ENCODE measurements around the gene SV2B.

Gene SV2B

DNA sequence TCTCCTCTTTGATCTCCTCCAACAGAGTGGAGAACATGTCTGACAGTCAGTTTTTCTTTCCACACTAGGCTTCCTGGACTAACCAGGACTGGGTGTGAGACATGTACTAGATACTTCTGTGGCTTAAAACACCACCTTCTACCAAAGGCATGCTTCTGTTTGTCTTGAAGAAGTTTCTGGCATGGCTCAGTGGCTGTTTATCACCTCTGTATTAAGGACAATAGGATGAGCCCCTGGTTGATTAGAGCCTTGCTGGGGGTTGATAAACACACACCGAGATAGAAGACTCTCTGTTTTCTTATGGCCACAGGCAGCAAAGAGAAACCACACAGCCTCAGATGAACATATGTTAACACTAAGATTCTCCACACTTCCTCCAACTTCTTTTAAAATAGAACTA, 40.5 kb downstream of the SV2B start:
- DNase-seq (ENCODE audit: low read depth) = no peak

DNA sequence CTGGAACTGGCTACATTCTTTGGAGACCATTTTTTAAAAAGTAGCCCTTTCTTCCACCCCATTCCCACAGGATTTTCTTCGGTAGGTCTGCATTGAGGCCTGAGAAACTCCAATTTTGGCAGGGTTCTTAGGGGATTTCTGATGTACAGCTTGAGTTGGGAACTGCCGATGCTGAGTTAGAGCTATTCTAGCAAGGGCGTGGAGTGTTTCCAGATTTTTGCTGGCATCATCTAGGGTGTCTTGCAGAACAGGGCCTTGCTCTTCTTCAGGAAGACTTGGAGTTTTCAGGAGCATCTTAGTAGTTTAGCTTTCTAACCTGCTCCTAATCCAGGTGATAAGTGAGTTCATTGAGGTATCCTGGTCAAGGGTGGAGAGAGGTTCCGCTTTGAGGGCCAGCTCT, 41.0 kb downstream of the SV2B start:
- DNase-seq (ENCODE audit: low read depth) = no peak

DNA sequence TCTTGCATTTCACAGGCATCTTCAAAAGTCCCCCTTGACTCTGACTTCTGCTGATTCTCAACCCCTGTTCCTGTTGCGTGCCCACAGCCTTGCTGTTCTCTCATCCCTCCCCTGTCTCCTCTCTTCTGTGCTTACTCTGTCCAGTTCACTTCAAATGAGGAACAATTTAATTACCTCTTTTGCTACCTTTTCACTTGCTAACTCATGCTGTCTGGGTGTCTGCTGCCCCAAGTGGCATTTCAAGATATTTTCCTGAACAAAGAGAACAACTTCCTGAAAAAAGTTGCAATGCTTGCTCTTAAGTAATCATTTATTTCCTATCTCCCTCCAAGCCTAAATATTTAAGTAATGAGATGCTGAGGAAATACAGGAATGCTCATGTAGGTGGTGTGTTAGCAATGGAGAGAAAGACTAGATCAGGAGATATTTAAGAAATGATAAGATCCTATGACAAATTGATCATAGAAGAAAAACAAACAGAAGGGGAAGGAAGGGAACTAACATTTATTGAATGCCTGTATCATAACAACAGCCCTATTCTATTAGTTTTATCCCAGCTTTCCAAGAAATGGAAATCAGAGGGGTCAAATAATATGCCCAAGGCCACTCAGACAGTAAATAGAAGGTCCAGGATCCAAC, 42.2 kb downstream of the SV2B start:
- DNase-seq (ENCODE audit: low read depth) = no peak

DNA sequence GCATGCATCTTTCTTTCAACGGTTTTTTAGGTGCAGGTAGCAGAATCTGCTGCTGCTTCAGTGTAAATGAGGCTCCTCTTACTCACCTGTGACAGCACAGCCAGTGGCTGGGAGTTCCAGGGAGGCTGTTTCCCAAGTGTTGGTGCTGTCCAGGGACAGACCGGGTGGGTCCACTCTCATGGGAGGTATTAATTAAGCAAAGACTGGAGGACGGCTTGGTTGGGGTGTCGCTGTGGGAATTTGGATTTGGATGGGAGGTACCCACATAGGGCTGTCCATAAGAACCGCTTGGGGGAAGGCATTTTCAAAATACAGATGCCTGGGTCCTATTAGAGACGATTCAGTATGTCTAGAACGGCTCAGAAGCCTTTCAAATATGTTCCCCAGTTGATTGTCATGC, 42.9 kb downstream of the SV2B start:
- DNase-seq (ENCODE audit: low read depth) = no peak

DNA sequence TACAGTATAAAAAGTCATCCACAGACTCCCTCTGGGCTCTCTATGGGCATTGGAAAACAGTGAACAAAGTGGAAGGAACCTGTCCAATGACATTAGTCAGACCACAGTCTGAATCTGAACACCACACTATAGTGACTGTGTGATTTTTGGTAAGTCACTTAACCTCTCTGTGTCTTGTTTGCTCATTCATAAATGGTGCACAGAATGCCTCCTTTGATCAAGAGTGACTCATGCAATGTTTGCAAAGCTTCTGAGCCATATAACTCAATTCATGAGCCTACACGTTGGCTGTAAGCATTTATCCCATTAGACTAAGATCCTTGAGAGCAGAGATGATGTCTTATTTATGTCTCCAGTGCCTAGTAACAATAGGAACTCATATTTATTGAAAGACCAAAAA, 46.7 kb downstream of the SV2B start:
- DNase-seq (ENCODE audit: low read depth) = no peak

DNA sequence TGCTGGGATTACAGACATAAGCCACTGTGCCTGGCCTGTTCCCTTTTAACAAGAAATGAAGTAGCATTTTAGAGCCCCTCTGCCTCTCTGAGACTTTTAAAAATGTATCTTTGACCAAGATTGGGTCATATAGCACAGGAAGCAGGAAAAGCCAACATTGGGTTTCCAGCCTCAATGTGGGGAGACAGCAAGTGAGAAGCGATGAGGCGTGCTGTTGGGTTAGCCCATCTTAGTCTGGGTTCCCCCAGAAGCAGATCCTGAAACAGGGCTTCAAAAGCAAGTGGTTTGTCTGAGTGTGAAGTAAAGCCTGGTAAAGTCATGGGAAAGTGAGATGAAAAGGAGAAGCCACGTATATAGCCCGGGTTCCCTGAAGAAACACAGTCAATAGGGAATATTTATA, 48.2 kb downstream of the SV2B start:
- no peak for DNase-seq (ENCODE audit: low read depth)

GRCh38 chr15:91150502-91151160, 50.6 kb downstream of the SV2B start:
- no peak for DNase-seq (ENCODE audit: low read depth)

- DNase-seq (ENCODE audit: low read depth) = no peak
Measured at GRCh38 chr15:91151781-91152563, 51.9 kb downstream of the SV2B start.

DNA sequence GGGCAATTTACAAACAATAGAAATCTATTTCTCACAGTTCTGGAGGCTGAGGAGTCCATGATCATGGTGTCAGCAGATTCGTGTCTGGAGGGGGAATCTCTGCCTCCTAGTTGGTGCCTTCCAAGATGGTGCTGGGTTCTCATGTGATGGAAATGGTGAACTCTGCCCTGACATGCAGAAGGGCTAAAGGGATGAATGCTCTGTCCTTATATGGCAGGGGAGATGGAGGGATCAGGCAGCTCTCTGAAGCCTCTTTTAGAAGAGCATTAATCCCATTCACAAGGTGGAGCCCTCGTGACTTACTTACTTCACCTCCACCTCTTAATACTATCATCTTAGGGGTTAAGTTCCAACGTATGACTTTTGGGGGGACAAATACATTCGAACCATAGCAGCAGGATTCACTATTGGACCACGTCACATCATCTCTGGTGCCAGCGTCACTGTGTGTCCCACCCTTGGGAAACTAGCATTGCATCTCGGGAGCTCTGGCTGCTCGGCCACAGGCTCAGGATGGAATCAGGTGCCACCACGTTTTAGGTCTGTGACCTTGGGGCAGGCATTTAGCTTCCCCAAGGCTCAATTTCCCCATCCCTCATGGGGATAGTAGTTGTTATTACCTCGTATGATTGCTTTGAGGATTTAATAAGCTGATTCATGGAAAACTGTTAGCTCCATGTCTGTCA, 53.0 kb downstream of the SV2B start:
- DNase-seq (ENCODE audit: low read depth) = no peak

DNA sequence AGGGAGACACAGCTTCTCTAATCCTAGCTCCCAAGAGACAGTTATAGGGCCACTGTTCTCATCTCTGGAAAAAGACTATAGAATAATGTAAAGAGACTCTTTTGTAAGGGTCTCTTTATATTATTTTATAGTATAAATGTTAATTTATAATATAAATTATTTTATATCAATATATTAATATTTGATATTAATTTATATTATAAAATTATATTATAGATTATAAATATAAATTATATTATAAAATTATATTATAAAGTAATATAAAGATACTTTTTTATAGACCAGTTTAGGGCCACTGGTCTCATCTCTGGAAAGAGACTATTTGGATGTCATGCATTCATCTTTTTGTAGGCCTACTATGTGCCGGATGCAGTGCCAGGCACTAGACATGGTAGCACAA, 53.9 kb downstream of the SV2B start:
- DNase-seq (ENCODE audit: low read depth) = no peak

DNA sequence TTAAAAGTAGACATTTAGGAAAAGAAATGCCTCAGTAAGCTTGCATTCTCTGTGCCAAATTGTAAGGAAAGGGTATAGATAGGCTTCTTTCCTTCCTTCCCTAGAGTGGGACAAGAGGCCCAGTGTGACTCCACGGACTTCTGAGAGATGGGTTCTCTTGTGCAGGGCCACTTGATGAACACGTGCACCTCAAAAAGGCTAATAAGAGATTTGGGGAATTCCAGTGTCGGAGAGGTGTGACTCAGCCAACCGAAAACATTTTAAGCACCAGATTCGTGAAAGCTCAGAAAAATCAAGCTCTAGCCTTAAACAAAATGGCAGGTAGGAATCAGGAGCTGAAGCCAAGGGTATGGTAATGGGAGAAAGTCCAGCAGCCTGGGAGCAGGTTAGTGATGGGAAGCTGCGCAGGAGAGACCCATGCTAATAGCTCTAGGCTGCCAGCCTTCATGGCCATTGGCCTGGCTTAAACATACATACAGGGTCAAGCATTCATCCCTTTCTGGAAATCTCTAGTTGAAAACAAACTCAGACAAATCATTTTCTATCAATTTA, 56.2 kb downstream of the SV2B start:
- DNase-seq (ENCODE audit: low read depth) = no peak

DNA sequence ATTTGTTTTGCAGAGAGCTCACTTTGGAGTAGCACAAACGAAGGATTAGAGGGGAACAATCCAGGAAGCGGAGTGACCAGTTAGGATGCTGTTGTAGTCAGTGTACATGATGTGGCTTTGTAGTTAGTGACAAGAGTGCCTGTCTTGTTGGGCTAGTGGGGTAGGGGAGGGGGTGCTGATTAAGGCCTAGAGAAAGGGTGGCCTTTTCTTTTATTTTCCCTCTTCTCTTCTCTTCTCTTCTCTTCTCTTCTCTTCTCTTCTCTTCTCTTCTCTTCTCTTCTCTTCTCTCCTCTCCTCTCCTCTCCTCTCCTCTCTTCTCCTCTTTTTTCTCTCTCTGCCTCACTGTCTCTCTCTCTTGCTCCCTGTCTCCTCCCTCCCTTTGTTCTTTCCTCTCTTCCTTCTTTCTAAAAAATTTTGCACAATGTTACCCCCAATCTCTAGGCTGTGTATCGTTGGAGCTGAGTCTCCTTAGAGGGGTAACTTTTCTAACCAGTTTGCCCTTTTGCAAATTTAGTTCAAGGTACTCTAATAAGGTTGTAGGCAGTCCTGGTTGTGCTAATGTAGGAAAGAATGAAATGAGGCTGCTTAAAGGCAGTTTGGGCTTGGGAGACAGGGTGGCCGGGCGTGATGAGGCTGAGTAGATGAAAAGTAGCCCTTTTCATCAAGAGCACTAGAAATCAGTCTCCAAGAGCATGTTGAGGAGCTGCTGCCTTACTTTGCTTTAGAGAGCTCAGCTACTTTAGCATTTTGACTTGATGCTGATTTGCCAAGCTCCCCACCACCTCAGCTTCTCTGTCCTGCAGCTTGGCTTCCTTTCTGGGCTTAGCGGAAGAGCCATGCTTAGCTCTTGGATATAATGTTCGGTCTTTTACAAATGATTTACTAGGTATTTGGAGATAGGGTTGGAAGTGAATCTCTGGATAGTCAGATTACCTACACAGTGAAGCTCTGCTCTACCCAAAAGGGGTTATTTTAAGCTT, 58.6 kb downstream of the SV2B start:
- no peak for DNase-seq (ENCODE audit: low read depth)

GRCh38 chr15:91165850-91166249, 65.8 kb downstream of the SV2B start:
- no peak for DNase-seq (ENCODE audit: low read depth)

DNA sequence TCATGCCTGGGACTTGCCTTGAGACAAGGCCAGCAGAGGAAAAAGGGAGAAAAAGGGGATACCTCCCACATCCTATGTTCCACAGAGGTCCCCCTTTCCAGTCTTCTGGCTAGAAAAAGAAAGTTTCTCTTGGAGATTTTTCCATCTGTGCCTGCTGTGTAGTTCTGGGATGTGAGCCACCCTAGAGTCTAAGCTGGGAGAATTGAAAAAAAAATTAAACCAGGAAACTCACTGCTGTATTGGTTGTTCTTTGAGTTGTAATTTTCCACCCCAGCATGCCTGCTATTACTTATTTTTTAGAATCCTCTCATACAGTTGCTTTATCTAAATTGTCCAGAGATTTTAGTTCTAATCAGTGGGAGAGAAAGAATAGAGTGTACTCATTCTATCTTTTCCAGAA, 68.4 kb downstream of the SV2B start:
- DNase-seq (ENCODE audit: low read depth) = no peak

DNA sequence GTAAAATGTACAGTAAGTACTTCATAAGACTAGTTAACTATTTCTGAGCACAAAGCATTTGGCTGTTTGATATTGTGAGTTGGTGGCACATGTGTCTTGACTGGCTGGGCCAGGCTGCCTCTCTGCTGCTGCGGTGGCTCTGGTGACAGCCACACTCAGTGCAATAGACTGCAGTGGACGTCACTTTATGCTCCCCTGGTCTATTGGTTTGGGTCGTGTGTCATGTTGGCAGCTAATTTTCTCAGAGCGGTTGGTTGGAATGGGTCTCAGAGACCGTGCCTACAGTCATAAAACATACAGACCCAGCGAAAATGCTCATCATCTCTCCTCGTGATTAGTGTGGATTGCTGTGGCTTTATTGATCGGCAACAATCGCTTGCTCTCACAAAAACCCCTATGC, 71.3 kb downstream of the SV2B start:
- DNase-seq (ENCODE audit: low read depth) = no peak

DNA sequence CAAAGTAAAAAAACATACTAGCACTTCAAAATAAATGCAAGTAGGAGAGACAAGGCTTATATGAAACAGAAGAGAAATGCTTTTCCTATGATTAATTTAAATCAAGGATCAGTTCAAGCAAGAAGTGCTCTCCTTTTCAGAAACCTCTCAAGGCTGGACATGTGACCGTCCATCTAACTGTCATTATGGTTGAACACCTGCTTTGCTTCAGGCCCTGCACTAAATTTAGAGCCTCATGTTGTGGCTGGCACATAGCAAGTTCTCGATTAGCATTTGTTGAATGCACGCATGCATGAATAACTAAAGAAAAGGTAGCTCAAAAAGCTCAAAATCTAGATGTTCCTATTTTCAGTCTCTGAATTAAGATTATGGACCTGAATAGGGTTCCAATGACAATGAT, 82.0 kb downstream of the SV2B start:
- DNase-seq (ENCODE audit: low read depth) = no peak

GRCh38 chr15:91183596-91183995, 83.5 kb downstream of the SV2B start:
- no peak for DNase-seq (ENCODE audit: low read depth)

DNA sequence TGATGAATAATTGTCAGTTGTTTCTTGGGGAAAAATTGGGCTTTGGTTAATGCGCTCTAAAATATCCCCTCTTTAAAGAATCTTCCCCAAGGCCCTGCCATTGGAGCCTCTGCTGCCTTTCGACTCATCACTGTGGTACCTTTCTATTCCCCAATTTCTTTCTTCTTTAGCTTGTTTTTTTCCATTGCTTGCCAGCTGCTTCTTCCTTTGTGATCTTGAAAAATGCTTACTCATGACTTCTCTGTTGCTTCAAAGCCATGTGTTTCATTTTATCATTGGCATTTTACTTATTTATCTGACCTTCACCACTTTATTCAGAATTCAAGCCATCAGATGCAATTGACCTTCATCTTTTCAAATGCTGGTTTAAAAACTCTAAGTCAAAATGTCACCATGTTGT, 84.4 kb downstream of the SV2B start:
- DNase-seq (ENCODE audit: low read depth) = no peak

GRCh38 chr15:91186904-91187656, 87.0 kb downstream of the SV2B start:
- no peak for DNase-seq (ENCODE audit: low read depth)

DNA sequence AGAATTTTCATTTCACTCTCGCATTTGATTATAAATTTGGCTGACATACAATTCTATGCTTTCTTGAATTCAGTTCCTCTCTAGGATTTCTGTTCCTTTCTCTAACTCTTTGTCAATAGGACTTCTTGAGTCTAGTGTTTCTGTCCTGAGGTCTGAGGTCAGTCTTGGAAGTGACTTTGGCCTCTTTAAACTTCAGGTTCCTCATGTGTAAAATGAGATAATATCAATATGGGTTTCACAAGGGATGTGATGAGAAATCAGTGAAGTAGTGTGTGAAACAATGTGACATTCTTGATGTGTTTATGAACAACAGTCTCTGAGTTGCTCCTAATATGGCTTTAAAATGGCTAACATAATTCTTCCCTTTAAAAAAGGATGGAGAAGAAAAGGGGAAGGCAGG, 92.2 kb downstream of the SV2B start:
- no peak for DNase-seq (ENCODE audit: low read depth)
